Gastrocnemius medialis (tissue), 4 donors: Measurements from ENCODE around the gene UGT3A2.

ENCODE experiments used
- POLR2A ChIP-seq, 2 donors: fragments of 450-650 bp; IDR thresholded peaks; one replicate each; pipeline ENCODE4 v1.6.1; 2017; ENCODE audit warnings: antibody characterized with exemption in 2 of 2, mild to moderate bottlenecking in 2 of 2, moderate library complexity in 2 of 2
- TF ChIP-seq, protein P1 (sequence below), 5 experiments: fragments of 450-650 bp in 3 of 5; fragments of 200-600 bp in 2 of 5; sonication (generic) in 2 of 5; IDR thresholded peaks in 4 of 5; conservative IDR thresholded peaks in 1 of 5; 1 replicate in 4 of 5; 2 replicates in 1 of 5; pipeline ENCODE4 v1.5.1; 2016 to 2019; ENCODE audit warnings: antibody characterized with exemption in 5 of 5, mild to moderate bottlenecking in 3 of 5, moderate library complexity in 3 of 5

DNA sequence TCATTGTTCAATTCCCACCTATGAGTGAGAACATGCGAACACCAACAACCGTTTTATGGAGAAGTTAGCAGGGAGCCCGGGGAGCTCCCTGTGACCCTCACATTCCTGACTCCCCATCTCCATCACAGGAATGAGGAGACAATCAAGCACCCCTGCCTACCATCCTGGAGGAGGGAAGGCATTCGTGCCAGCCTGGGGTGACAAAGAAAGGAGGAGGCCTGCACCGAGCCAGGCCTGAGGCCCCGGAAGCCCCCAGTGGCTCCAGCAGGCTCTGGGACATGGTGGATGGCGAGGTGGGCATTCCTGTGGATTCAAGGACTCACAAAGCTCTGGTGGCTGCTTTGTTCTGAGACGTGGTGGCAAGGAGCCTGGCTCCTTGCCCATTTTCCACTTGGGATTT, 39.0 kb downstream of the UGT3A2 start:
- no peak for TF ChIP-seq POLR2A (IDR thresholded peaks at IDR 0.05)
- TF ChIP-seq, protein P1, sequence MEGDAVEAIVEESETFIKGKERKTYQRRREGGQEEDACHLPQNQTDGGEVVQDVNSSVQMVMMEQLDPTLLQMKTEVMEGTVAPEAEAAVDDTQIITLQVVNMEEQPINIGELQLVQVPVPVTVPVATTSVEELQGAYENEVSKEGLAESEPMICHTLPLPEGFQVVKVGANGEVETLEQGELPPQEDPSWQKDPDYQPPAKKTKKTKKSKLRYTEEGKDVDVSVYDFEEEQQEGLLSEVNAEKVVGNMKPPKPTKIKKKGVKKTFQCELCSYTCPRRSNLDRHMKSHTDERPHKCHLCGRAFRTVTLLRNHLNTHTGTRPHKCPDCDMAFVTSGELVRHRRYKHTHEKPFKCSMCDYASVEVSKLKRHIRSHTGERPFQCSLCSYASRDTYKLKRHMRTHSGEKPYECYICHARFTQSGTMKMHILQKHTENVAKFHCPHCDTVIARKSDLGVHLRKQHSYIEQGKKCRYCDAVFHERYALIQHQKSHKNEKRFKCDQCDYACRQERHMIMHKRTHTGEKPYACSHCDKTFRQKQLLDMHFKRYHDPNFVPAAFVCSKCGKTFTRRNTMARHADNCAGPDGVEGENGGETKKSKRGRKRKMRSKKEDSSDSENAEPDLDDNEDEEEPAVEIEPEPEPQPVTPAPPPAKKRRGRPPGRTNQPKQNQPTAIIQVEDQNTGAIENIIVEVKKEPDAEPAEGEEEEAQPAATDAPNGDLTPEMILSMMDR (IDR thresholded peaks at IDR 0.05 in 4 of 5, conservative IDR thresholded peaks at IDR 0.05 in 1 of 5): no peak
